Fibroblast of skin of left quadriceps (primary cell): ENCODE measurements around the gene GPM6B.

ENCODE experiments used
- DNase-seq, 2 experiments: peaks; one replicate each; pipeline ENCODE4 v3.0.0-alpha.2; 2013; ENCODE audit warnings: low read depth in 2 of 2

Gene GPM6B, protein sequence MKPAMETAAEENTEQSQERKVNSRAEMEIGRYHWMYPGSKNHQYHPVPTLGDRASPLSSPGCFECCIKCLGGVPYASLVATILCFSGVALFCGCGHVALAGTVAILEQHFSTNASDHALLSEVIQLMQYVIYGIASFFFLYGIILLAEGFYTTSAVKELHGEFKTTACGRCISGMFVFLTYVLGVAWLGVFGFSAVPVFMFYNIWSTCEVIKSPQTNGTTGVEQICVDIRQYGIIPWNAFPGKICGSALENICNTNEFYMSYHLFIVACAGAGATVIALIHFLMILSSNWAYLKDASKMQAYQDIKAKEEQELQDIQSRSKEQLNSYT

DNA sequence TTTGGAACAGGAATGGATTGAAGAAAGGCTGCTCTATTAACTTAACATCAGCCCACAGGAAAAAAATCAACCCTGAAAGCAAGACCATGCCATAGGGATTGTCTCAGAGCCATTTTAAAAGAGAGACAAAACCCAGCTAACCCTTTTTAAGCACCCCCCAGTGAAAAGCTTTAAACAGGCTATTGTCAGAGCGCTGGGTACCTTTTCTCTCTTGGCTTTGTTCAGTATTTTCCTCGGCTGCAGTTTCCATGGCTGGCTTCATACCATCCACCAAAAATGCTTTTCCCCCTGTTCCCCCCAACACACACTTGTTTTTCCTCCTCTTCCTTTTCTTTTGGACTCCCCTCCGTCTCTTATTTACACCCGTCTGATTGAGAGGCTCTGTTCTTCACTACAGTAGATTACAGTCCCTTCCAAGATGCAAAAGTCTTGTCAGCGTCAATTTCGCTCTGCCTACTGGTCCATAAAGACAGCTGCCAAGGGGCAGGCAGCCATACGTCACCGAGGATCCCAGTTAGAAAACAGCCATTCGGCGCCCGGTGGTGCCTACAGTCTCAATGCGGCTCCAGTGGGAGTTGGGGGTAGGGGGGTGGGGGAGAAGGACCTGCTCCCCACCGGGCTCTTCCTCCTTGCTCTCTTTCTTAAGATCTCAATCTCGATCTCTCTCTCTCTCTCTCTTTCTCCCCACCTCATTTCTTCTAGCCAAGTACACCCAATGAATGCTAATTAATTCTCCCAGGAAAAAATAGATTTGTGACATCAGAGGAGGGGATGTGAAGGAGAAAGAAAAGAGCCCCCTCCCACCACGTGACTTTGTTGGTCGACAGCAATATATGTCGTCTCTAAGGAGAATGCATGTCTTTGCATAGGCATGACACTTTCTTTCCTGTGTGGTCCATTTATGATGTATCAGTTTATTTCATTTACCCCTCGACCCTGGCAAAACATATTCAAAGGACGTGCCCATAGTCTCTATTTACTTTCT, at the start of gene GPM6B:
Gene GPM6B, minus strand, starts transcription at position 451 of the 985 bp plus-strand sequence. Its CDS starts 189 bp downstream, at position 262.
- no peak for DNase-seq

DNA sequence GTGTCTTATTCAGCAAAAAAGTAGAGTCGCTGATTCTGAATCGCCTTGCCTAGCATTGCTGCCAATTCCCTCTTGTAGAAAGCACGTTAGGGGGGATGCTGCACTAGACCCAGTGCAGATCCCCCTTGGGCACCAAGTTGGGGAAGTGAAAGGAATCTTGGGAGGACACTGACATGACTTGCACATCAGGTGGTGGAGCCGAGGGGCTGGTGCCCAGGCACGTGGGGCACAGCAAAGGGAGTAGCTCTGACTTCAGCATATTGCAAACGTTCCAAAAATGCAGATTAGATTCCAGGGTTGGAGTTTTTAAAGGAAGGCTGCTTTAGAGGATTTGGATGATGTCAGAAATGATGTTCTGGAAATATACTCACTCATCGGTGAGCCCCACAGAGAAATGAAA, 47.4 kb upstream of the GPM6B start:
- no peak for DNase-seq

DNA sequence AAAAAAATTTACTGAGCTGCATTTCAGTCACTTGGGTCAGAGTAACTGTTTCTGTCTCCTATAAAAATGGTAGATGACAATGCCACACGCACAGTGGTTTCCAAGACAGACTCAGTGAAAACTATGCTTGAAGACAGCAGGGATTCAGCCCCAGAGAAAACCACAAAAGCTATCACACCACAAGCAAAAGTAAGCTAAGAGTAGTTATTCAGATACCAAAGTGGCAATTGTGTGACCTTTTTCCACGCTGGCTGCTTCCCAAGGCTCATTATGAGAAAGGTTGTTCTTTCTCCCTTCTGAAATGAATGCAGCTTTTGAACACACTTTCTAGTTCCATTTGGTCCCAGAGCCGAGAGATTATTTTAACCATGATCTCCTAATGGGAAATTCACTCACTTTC, 46.4 kb upstream of the GPM6B start:
- DNase-seq, result no peak

DNA sequence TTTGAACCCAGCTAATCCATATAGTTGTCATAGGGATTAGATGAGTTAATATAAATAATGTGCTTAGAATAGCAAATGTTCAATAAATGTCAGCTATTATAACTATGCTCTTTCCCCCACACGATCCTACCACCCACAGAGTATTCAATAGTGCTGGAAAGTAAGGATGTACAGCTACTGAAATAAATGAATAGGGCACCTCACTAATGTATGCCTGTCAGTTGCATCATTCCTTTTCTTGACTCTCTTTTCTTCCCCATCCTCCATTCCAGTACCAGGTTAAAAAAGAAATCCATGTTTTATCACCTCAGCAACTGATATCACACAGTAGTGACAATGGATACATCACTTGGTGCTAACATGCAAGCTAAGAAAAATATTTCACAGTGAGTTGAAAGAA, 42.8 kb upstream of the GPM6B start:
- DNase-seq, result no peak

DNA sequence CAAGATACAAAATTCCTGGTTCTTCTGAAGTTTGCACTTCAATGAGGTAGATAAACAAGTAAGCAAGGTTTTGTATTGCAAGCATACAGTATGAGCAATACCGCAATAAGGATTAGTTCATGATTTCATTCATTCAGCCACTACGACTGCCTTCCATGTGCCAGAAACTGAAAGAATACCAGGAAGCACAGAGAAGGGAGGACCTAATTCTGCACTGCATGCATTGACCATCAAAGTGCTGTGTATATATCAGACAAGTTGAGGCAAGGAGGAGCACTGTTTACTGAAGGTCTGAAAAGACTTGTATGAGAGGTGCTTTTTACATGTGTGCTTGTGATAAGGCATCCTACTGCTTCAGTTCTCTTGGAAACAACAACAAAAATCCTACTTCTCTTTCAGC, 40.9 kb upstream of the GPM6B start:
- no peak for DNase-seq

DNA sequence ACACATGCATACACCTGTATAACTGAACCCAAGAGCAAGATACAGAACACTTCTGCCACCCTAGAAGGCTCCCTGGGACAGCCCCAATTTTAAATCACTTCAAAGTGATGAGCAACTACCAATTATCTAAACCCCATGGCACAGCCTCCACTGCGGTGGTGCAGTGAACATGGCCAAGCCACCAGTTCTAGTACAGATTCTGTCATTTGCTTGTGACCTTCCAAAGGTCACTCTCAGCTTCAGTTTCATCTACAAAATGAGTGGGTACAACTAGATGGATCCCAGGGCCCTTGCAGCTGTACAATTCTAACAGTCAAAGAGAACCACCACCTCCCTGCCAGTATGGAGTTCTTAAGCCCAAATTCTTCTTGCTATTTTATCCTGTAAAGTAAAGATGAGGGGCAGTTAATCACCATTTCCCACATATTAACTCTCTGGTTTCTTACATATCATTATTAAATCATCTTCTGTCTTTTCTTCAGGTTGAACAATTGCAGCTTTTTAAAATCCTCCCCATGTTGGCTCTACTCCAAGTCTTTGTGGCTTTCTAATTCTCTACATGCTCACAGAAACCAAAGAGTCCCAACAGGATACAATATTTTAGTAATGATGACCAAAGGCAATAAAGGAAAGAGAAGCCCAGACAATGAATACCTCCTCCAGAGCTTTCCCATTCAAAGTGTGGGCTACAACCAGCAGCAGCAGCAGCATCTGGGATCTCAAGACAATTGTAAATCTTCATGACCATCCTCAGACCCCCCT, 39.0 kb upstream of the GPM6B start:
- peak in 1 of 2 experiments; percentile 20 for DNase-seq

DNA sequence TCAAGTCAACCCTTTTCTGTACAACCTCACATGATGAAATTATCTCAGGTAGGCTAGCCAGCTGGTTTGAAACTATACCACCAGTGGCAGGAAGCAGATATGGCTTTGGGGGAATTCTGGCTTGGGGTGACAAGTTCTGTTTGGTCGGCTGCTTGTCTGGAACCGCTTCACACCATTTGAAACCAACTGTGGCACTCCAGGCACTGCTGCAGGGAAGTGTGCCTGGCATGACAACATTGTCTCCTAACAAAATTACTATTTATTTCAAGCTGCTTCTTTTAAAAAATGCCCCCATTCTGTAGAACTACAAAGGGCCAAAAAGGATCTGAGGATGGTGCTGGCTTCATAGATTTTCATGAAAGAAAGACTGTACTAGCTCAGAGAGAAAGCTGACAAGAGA, 37.1 kb upstream of the GPM6B start:
- DNase-seq, result no peak

DNA sequence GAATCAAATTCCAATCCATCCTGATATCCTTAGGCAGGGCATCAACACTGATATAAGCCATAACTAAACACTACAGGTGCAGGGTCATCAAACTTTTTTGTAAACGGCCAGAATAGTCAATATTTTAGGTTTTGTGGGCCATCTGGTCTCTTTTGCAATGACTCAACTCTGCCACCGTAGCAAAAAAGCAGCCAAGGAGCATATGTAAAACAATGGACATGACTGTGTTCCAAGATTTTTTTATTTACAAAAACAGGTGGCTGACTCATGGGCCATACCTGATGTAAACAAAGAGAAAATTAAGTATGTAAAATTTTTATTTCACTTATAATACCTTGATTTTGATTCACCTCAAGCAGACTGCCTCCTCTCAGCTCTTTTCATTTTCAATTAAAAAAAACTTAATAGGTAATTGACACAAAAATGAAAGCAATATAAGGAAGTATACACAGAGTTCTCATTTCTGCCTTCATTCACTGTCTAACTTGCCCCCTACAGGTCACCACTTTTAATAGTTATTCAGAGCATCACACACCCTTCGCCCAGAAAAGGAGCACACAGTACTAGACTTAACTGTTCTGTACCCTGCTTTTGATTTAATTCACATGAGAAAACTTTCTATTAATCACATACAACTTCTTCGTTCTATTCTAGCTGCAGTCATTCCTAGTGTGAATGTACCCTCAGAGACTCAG, 35.3 kb upstream of the GPM6B start:
- no peak for DNase-seq

DNA sequence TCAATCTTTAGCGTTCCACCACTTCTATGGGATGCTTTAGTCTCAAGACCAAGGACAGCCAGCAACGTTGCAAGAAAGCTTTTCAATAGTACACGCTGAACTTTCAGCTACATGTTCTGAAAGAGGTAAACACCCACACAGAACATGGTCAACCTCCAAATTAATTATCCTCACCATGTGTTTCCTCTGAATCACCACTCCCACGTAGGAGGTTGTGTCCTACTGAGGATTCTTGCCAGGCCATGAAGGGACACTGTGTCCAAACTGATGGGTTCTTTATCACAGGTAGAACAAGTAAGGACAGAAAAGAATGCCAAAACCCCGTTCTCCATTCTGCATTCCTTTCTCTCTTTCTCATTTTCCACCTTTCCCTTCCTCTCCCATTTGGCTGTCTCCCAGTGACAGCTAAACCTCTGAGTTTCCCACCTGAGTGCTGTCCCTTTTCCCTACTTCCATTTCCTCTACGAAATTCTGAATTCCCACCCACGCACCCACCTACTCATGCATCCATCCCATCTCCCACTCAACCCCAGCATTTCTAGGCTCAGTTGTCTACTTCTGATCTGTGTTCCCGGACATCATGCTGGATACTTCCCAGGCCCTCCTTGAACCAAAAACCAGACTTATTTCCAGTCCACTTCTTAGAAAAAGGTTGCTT, 29.0 kb upstream of the GPM6B start:
- no peak for DNase-seq

DNA sequence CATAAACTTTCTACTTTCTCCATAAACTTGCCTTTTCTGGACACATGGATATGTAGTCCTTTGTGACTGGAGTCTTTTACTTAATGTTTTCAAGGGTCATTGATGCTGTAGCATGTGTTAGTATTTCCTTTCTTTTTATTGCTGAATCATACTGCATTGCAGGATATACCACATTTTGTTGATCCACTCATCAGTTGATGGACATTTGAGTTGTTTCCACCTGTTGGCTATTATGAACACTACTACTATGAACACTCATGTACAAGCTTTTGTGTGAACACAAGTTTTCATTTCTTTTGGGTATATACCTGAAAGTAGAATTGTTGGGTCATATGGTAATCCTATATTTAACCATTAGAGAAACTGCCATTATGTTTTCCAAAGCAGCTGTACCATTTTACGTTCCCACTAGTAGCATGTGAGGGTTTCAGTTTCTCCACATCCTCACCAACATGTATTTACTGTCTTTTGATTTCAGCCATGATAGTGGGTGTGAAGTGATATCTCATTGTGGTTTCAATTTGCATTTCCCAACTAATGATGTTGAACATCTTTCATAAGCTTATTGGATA, 26.3 kb upstream of the GPM6B start:
- DNase-seq, result no peak

DNA sequence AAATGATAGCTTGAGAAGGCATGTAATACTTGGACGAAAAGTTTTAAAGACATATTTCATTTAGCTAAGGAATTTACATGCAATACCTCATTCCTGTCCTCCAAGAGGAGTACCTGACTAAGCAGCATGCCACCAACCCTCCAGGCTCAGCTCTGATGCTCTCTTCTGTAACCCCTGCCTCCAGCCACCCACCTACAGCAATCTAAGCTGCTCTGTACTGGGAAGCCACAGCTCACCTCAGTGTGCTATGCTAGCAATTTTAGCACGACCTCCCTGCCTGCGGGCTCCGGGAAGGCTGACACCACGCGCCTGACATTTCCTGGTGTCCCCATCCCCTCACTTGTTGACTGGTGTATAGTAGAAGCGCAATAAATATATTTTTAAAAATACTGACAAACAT, 23.2 kb upstream of the GPM6B start:
- no peak for DNase-seq

DNA sequence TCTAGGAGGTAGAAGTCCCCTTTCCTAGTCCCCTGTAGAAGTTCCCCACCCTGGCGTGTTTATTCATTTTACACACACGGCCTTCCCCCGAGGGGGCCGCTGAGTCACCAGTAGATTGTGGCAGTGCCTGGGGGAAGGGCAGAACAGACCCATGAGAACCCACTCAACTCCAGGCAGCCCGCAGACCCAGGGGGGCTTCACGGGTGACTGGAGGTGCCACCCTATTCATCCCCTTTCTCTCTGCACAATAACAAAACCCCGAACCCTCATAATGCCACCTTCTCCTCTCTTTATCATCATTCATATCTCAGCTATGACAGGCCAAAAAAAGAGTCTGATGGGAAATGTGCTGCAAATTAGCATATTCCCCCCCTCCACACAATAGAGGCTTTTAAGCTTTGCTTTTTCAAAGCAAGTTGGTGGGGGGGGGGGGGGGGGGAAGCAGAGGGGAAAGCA, 20.4 kb upstream of the GPM6B start:
- no peak for DNase-seq

DNA sequence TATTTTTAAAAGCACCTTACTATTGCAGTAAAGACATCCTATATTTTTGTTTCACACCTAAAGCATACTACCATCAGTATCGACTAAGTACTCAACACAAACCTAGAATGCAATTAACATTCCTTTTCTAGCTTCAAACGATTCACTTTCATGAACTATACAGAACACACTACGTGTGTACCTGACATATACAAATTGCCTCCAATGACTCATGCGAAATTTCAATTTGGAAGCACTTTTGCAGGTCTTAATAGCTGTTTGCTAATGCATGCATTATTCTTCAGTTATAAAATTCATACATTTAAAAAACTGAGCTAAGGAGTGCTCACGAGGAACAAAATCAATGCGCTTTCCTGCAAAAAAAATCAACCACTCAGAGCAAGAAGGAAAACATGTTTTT, 19.7 kb upstream of the GPM6B start:
- DNase-seq, result no peak

DNA sequence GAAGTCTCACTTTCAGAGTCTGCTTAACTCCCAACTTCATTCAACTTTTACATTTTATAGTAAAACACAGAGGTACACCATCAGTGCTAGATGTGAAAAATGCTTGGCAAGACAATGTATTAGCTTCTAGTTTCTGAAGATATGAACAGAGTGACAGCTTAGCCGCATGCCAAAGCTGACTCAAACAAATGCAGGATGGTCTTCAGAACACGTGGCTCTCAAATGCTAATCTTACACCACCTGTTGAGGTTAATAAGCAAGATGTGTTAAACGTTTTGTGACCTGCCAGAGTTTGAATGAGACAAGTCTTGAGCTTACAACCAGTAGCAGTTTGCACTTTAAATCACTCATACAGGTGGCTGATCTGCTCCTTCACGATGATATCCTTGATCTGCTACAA, 18.9 kb upstream of the GPM6B start:
- DNase-seq, result no peak

DNA sequence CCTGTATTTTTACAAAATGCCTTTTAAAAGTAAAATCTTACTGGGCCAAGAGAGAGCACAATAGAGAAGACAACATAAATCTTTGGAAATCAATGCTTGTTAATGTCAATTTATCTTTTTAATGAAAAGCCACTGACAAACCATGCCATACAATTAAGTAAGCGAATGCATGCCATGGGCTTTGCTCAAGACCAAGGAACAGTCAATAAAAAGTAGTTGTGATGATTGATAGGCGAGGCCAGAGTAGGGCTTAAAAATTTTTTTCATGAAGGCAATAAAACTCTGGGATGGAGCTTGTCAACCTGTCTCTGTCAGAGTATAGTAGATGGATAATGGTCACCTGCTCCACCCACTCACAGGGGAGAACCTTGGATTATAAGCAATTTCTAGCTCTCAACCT, 17.5 kb upstream of the GPM6B start:
- no peak for DNase-seq

DNA sequence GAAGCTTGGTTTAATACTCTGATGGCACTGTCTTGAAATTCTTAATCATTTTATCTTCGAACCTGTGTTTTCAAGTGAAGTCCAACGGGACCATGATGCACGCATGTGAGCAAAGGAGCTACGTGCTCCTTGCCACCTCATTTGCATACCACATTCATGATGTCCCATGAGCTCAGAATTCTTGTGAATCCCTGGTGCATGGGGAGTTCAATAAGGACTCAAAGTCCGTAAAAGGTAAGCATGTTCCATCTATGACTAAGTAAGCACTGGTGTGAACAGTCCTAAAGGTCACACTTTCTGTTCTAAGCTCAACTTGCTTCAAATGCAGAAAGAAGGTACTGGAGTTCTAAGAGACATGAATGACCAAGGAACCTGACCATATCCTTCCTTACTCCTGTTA, 13.1 kb upstream of the GPM6B start:
- DNase-seq, result no peak

DNA sequence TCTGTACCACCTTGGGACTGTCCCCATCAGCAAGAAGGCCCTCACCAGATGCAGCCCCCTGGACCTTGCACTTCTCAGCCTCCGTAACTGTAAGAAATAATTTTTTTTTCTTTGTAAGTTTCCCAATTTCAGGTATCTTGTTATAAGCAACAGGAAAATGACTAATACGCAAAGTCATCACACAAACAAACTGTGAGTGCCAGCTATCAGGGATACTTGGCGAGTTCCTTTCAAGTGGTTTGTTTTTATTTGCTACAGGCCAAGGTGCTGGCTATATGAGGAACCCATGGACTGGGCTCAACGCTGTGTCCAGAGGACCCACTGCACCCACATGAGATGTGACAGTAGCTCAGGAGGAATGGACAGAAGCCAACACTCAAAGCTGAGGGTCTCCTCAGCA, 11.5 kb upstream of the GPM6B start:
- DNase-seq, result no peak

DNA sequence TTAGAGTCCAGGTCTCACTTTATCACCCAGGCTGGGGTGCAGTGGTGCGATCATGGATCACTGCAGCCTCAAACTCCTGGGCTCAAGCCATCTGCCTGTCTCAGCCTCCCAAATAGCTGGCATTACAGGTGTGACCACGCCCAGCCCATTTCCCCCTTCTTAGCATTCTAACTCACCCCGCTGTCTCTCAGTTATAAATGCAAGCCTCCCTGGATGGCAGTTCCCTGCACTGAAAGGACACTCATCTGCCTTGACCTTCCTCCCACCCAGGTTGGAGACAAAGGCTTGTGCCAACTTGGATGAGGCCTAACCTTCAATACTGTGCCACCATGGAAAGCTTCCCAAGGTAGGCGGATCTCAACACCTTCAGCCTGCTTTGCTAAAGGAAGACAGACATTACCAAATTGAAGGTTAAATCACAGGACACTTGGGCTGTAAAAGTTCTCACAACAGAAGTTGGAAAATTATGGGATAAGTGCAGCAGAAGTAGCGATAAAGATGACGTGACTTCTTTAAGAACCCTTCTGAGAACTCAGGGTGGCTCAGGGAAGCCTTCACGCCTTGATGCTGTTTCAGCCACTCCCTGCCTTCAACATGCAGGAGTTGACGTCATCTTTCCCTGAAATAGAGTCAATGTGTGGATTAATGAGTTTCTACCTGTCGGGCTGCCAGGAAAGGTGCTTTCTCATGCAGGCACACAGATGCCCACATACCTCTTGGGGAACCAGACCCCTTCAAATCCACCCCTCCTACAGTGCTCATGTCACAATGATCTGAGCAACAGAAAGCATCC, 10.6 kb upstream of the GPM6B start:
- DNase-seq, result no peak

DNA sequence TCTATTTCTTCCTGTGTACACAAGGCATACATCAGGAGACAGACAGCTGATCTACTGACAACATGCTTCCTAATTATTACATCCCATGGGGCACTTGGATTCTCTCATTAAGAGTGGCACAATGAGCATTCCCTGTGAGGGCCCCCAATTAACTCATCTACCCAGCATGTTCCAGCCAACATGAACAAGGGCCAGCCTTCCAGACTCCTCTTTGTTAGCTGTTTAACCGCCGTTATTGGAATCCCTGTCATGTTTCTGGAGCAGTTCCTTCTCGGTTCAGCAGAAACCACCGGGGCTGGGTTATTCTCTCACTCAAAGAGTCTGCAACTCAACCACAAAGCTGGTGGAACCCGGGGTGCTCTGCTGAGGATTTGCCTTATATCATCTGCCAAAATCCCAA, 9.9 kb upstream of the GPM6B start:
- no peak for DNase-seq
